GF-D8 (cell line): ENCODE results near the gene AMOTL1.
"Not testable (repeated sequence)": the region's sequence is repeated elsewhere in the genome, so short reads cannot be mapped to it uniquely, and the experiment has no call there.

Experiments used
- DNase-seq: peaks from one replicate; lab custom pipeline; 2025; lab: John Stamatoyannopoulos, UW

The AMOTL1 gene

DNA sequence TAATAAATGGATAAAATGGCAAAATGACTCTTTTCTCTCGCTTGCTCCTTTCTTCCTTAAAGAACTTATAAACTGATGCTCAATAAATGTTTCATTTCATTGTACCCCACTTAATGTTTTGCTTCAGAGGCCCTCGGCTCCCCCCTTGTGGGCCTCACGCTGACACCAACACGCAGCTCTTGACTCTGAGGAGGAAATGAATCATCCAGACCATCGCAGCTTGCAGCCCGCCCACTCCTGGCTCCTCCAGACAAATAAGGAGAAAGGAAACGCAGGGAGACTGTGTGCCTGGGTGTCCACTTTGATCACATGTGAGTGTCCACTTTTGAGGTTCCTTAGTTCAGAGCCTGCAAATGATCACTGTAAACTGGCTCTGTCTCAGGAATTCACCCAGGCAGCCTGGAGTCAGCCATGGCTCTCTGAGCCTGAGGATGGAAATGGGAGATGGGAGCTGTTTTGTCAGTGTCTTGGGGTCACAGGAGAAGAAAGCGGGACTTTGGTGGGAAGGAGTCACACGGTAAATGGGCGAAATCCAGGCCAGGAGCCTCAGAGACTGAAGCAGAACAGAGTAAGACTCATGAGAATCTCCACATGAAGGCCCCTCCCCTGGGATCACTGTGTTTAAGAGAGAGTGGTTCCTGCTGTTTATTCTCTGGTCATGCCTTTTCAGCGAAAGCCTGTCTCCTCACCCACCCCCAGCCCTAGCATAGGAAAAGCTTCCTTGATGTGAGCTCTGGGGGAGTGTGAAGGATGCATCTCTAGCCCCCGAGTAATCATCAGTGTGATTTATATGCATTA lies 108.7 kb downstream of the AMOTL1 start:
- DNase-seq = no peak

DNA sequence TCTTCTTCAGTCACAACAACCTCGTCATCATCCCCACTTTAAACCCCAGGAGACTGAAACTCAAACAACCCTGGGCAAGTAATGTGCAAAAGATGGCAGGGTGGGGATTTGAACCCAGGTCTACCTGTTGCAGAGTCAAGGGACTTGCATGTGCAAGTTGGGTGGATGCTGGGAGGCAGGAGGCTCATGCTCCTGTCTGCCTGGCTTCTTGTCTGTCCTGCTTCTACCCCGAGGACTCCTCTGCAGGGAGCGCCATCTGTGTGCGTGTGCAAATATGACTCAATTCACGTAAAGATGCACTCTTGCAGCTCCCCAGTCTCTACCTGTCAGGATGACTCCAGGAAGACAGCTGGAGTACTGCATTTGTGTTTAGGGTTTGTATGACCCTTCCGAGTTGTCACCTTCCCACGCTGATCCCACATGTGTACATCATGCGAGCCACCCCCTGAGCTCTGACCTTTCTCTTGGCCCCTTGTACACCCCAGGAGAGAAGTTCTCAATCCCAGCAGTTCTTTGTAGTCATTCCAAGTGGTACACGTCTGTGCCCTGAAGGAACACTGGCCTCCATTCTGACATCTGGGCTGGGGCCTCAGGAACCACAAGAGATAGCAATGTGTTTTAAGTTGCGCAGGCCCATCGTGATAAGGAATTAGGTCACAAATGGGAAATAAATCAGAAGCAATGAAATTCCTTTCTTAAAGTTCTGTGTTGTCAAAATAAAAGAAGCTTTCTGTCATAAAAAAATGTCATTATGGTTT lies 109.5 kb downstream of the AMOTL1 start:
- no peak for DNase-seq

DNA sequence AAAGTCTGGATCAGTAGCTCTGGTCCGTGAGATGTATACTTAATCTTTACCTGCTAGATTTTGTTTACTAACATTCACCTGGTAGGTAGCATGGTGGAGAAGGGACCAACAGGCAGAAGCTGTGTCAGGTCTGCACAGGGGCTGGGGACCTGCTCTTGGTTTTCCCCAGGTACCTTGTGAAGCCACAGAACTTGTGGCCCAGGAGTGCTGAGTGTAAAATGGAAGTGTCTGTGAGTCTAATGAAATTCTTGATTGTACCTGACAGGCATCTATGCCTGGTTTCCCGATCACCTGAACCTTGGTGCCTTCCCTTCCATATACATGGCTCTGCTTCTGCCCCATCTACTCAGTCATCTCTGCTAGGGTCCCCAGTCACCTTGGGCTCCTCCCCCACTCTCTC lies 110.8 kb downstream of the AMOTL1 start:
- DNase-seq = no peak

DNA sequence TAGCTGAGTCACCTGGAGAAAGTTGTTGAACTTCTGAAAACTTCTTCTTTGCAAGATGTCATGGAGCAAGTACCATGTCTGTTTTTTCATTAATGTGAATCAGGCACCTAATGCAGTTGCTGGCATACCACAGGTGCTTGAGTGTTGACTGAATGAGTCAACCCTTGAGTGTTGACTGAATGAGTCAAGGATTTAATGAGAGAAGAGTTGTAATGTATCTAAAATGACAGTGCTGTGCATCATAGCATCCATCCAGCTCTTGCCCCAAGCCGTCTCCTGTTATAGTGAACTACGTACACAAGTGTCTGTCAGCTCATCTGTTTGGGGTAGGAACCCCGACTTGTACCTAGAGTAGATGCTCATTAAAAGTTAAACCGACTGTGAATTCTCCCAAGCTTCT lies 112.1 kb downstream of the AMOTL1 start:
- no peak for DNase-seq

DNA sequence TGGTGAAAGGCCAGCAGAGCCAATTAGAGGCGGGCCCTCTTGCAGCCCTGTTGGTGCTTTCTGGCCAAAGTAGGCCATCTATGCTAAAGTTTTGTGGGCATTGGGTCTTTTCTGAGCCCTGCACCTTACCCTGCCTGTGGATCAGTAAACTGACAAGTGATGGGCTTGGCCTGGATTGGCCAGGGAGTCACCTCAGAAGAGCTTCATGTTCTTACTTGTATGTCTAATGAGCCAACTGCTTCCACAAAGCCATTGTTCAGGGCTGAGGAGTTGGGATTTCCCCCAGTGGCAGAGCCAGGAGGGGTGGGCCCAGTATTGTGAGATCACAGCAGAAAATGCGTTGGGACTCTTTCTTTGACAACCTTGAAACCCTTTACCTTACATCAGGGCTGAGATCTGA lies 114.8 kb downstream of the AMOTL1 start:
- DNase-seq = no peak

DNA sequence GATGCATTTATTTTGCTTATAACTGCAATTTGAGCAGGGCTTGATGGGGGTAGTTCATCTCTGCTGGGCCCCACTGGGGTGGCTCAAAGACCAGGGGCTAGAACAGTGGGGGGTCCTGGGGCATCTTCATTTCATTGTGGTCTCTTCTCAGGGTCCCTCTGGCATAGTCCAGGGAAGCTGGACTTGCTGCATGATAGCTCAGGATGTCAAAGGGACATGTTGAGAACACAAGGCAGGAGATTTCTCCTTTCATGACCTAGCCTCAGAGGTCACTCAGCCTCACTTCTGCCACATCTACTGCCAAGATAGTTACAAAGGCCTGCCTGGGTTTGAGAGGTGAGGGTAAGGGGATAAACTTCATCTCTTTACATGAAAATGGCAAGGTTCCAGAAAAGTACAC lies 115.7 kb downstream of the AMOTL1 start:
- DNase-seq = no peak

DNA sequence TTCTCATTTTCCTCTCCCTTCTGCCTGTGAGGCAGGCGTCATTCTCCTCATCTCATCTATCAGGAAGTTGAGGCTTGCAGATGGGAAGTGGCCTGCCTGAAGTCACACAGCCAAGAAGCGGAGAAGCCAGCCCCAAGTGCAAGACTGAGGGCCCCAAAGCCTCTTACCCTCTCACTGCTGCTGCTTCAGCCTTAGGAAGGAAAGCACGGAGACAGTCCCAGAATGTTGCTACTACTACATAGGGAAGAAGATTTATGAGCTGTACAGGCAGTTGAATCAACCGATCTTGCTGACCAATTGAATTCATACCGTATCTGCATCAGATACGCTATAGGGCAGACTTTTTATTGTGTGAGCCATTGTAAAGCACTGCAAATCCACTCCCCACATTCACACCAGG lies 116.2 kb downstream of the AMOTL1 start:
- DNase-seq = no peak

DNA sequence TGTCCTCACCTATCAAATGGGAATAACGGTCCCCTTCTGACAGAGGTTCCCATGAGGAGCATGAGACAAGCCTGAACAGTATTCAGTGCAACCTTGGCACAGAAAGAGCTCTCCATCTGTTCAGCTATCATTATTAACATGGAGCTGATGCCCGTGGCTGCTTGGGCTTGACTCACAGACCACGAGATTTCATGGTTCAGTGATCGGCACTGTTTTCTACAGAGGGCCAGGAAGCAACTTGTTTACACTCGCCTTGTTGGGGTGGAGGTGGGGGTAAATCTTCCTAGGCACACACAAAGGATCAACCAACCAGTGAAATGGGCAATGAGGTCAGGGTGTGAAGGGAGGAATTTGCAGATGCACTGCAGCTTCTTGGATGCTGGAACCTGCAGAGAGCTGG lies 117.0 kb downstream of the AMOTL1 start:
- no peak for DNase-seq

DNA sequence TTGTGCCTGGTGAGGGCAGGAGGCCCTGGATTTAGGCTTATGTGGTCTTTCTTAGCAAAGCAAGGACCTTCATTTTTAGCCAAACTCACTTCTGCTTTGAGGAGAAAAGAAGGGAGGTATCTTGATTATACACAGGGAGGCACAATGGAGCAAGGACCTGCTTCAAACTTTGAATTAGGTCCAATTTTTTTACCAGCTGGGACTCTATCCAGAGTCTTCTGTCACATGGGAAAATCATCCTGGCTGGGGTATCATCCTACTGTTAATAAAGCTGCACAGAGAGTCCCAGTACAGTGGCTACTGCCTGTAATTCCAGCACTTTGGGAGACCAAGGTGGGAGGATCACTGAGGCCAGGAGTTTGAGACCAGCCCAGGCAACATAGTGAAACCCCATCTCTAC lies 117.4 kb downstream of the AMOTL1 start:
- no peak for DNase-seq

DNA sequence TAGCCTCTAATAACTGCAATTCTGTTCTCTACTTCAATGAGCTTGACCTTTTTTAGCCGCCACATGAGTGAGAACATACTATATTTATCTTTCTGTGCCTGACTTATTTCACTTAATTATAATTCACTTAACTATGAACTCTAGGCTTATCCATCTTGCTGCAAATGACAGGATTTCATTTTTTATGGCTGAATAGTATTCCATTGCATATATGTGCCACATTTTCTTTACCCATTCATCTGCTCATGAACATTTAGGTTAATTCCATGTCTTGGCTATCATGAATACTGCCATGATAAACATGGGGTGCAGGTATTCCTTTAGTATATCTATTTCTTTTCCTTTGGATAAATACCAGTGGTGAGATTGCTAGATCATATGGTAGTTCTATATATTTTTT lies 120.0 kb downstream of the AMOTL1 start:
- DNase-seq = no peak

DNA sequence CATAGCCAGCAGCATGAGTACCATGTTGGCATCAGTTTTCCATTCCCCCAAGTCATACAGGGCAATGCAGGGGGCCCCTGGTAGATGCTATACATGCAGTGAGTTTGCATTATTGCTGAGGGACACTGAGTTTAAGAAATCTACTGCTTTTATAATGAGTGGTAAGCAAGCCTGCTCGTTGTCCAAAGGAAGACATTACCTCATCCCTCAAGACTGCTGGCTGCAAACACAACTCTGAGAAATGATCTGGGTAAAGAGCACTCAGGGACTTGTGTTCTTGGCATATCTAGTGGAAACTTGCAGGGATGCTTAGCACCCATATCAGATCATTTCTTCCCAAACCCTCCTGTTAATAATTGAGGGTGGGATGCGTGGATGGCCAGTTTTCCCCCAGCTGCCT lies 127.3 kb downstream of the AMOTL1 start:
- no peak for DNase-seq

DNA sequence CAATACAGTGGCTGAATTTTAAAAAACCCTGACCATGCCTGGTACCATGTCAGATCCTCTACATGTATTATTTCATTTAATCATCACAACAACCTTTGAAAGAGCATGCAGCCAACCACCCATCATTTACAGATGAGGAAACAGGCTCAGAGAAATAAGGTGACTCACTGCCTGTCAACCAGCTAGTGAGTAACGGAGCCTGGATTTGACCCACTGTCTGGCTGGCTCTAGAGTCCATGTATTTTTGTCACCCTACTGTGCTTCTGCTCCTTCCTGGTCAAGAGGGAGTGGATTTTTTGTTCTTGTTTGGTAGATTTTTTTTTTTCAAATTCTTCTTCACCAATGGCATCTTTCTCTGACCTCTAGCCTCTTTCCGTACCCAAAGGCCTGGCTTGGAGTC lies 127.8 kb downstream of the AMOTL1 start:
- no peak for DNase-seq

DNA sequence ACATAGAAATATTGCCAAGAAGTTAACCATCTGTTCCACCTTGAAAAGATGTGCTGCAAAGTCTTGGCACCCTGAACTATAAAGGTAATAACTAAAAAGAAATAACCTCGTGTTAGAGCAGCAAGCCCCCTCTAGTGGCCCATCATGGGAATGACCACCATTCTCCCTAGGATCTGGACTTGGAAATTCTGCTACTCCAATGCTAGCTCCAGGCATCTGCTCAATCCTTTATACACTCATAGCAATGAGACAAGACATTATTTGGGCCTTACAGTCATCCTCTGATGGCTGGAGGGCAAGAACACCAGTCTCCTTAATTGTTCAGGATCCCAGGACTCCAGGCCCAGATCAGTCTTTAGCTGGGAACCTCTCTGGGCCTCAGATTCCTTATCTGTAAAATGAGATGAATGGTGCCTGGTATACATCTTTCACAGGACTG lies 129.2 kb downstream of the AMOTL1 start:
- DNase-seq = no peak

DNA sequence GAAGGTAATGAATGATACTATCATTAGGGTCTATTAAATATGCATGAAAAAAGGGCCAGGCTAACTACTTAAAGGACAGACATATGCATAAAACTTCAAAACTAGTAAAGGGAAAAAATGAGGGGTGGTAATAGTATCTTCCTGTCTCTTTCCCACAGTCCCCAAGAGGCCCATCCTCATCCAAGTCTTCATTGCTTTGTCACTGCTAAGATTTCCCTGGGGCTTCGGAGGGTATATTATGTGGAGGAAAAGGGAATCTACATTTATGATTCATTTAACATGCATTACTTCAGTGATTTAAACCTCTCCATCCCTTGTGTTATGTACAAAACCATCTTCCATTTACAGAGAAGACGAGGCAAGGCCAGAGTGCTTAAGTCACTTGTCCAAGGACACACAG lies 139.1 kb downstream of the AMOTL1 start:
- no peak for DNase-seq

DNA sequence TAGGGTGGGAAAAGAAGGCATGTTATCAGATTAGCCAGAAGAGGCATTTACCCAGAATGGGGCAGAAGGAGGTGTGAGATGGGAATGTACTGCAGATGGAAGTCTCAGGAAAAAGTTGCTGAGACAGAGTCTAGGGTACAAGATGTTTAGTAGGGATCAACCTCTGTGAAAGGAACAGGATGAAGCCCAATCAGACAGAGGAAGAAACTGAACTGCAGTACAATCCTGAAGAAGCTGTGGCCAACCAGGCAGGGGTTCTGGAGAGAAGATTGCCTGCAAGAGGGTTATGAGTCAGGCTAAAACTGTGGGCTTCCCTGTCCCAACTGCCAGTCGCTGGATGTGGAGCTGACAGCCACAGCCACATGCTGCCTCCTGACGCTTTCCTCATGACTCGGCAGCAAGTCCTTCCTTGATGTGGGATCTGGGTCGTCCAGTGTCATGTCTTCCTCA lies 141.2 kb downstream of the AMOTL1 start:
- no peak for DNase-seq

DNA sequence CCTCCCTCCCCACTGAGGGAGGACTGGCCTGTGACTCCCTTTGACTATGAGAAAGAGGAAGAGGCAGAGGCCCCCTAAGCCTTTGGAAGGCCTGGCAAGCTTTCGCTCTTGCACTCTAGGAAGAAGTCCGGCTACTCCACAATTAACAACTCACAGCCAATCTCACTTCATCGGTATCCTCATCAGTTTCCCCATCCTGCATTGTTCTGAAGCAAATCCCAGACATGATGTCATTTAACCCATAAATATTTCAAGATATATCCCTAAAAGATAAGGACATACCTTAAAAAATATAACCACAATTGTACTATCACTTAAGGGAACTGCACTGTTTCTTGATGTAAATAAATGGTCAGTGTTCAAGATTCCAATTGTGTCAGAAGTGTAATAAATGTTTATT lies 142.1 kb downstream of the AMOTL1 start:
- DNase-seq = no peak

DNA sequence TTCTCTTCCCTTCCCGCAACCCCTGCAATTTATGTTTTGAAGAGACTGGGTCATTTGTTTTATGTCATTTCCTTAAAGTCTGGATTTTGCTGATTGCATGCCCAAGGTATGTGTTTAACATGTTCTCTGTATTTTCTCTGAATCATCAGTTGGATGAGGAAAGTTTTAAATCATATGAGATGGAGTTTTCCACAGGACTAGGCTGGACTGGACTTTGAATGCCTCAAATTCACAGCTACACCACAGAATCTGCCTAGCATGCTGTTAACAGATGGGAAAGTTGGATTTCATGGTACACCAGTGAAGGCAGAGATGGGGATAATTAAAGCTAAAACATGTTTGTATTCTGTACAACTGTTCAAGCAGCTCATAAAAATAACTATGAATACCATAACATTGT lies 142.6 kb downstream of the AMOTL1 start:
- DNase-seq = no peak

DNA sequence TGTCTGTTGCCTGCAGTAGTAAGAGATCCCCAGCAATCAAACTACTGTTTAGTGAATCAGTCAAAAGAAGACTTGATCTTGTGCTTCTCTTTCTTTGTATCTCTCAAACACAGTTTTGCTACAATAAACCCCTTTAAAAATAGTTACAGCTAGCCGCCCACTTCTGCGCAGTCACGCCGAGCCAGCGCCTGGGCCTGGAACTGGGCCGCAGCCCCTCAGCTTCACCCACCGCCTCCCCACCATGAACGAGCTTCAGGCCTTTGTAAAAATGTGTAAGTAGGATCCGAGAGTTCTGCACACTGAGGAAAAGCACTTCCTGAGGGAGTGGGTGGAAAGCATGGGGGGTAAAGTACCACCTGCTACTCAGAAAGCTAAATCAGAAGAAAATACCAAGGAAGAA lies 144.7 kb downstream of the AMOTL1 start:
- DNase-seq = no peak

DNA sequence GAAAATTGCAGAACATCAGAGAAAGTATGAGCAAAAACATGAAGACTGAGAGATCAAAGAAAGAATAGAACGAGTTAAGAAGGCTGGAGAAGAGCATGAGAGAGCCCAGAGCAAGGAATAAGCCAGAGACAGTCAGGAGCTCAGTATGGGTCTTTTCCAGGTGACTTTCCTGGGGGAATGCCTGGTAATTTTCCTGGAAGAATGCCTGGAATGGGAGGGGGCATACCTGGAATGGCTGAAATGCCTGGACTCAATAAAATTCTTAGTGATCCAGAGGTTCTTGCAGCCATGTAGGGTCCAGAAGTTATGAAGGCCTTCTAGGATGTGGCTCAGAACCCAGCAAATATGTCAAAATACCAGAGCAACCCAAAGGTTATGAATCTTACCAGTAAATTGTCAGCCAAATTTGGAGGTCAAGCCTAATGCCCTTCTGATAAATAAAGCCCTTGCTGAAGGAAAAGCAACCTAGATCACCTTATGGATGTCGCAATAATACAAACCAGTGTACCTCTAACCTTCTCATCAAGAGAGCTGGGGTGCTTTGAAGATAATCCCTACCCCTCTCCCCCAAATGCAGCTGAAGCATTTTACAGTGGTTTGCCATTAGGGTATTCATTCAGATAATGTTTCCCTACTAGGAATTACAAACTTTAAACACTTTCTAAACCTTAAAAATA lies 145.7 kb downstream of the AMOTL1 start:
- DNase-seq = not testable (repeated sequence)

DNA sequence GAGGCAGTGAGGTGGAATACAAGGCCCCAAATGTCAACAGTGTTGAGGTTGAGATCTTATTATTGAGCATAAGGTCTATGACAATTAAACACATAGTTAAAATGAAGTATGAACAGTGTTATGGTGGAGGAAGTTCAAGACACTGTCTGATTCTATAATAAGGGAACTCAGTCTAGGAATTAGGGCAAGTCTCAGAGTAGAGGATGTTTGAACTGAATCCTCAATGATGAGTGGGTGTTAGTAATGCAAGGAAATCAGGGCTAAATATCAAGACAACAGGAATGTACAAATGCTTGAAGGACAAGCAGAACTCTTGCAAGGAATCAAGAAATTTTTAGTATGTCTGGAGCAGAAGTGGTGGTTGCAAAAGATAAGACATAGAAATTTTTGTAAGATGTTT lies 152.2 kb downstream of the AMOTL1 start:
- DNase-seq = no peak

DNA sequence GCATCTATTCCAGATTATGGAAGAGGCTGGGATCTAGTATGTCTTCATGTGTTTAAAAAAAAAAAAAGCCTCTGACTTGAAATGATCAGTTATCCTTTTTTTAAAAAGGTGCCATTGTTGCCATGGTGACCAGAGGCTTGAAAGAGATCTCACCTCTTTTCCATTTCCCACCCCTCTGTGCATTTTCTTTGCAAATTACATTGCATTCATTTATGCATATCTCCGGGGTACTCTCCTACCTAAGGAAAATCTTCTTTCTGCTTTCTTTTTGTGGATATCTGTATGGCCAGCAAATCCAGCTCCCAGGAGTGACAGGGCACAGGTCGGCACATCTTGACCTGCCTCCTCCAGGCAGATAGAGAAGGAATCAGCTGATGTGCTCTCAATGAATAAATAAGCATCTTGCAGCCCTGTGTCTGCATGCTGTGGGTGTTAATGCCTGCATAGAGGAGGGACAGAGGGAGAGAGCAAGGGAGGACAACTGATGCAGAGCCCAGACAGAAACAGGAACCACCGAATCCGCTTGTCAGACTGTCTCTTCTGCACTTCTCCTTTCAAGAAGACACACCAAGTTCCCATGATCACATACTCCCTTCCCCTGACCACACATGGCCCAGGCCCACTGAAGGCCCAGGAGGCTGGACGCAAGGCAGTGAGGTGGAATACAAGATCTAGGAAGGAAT lies 154.3 kb downstream of the AMOTL1 start:
- no peak for DNase-seq

DNA sequence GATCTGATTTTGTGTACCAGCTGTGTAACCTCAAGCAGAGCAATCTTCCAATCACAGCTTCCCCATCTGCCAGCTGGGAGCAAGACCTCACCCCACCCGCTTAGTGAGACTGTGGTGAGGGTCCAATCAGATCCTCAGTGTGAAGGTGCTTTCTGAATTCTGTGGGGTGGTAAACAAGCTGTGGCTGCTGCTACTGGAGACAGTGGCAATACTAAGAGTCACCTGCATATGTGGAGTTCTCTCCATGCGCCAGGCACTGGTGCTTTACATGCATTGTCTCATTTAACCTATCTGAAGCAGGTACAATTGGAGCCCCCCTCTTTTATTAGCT lies 154.8 kb downstream of the AMOTL1 start:
- DNase-seq = no peak

DNA sequence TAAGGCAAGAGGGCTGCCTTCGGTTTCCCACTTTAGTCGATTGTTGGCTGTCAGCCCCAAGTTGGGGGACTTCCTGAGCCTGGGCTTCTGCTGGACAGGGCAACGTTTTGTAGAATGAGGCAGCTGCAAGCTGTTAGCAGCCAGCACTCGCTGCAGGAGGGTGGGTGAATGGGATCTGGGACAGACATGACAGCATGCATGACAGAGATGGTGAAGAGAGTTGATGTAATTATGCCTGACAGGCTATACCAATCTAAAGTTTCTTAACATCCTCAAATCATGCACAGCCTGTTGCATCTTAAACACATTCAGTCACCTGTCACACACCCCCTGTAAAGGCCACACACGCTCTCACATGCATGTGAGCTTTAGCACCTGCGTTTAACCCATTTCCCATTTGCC lies 156.0 kb downstream of the AMOTL1 start:
- no peak for DNase-seq
